Calu3 (cell line): ENCODE results near the gene NUDT10. TPM values are rescaled to one million over a fixed set of nuclear protein-coding genes. Genes with fewer than 3 reads are reported as not detected.
A peak's percentile ranks its signal among the peaks of the same experiment; 100 is the strongest.
"Not testable (repeated sequence)": the region's sequence is repeated elsewhere in the genome, so short reads cannot be mapped to it uniquely, and the experiment has no call there.

Source experiments
- Bru-seq: library from RNA; stranded (reverse); fragments of 400-500 nt; gene quantifications from one replicate; lab custom pipeline; 2021; lab: Mats Ljungman, UMichigan
- BruChase-seq, 2 experiments: library from RNA; stranded (reverse); fragments of 400-500 nt; gene quantifications; one replicate each; lab custom pipeline; 2021; lab: Mats Ljungman, UMichigan
- BruUV-seq: library from RNA; stranded (reverse); fragments of 400-500 nt; replicated peaks from 2 replicates; lab custom pipeline; 2021; lab: Mats Ljungman, UMichigan
- CTCF ChIA-PET: fragments of 300-600 bp; sonication (Branson Sonifier 250); formaldehyde crosslinking; loops from one replicate; lab custom pipeline; 2022; ENCODE audit warnings: antibody characterized with exemption; lab: Charles Lee
- DNase-seq: peaks from one replicate; pipeline ENCODE4 v3.0.0; 2022
- H3K27ac Mint-ChIP-seq: one replicate; pipeline ENCODE4 v1.8.0; 2022; ENCODE audit warnings: mixed read lengths; ENCODE audit not compliant: unreplicated experiment
- H3K27me3 Mint-ChIP-seq: one replicate; pipeline ENCODE4 v1.8.0; 2022; ENCODE audit warnings: mixed read lengths; ENCODE audit not compliant: unreplicated experiment
- H3K36me3 Mint-ChIP-seq: one replicate; pipeline ENCODE4 v1.8.0; 2022; ENCODE audit warnings: mild to moderate bottlenecking, moderate library complexity, mixed read lengths; ENCODE audit not compliant: insufficient read depth, unreplicated experiment
- H3K4me1 Mint-ChIP-seq: one replicate; pipeline ENCODE4 v1.8.0; 2022; ENCODE audit warnings: mild to moderate bottlenecking, low read depth, mixed read lengths; ENCODE audit not compliant: unreplicated experiment
- H3K4me3 Mint-ChIP-seq: one replicate; pipeline ENCODE4 v1.8.0; 2022; ENCODE audit warnings: mild to moderate bottlenecking, low read depth, moderate library complexity, mixed read lengths; ENCODE audit not compliant: unreplicated experiment
- H3K9me3 Mint-ChIP-seq: one replicate; pipeline ENCODE4 v1.8.0; 2022; ENCODE audit warnings: low read depth, mixed read lengths; ENCODE audit not compliant: unreplicated experiment
- intact Hi-C: fragments of 100-400 bp; cut with micrococcal nuclease; formaldehyde crosslinking; loops from one replicate; pipeline ENCODE4 v1.10.0; 2022; ENCODE audit not compliant: unreplicated experiment
- long read RNA-seq: library from polyadenylated mRNA; stranded (forward); transcript quantifications from one replicate; pipeline ENCODE4 v2.0.0, GENCODE V29; 2022
- total RNA-seq: library from RNA; stranded (reverse); gene quantifications from 2 replicates; pipeline ENCODE4 v1.2.3, GENCODE V29; 2022
- TF ChIP-seq, protein P1 (sequence below): fragments of 200-600 bp; IDR thresholded peaks from one replicate; pipeline ENCODE4 v1.8.0; 2022; ENCODE audit warnings: antibody characterized with exemption; ENCODE audit not compliant: unreplicated experiment

Gene NUDT10
- total RNA-seq = not detected in 2 replicates
- not detected for Bru-seq, nascent RNA
- BruChase-seq, experiment 1, labeled RNA remaining after a 6-hour chase = percentile 14 among the genes with signal in this experiment
- BruChase-seq, experiment 2, labeled RNA remaining after a 2-hour chase = not detected
- long read RNA-seq = 0 reads

GRCh38 chrX:51332188-51332942, at the start of gene NUDT10:
Gene NUDT10, plus strand, starts transcription at chrX:51332822. Its CDS starts 144 bp downstream, at chrX:51332966.
- no peaks in the 10 kb centered on the region for H3K36me3 Mint-ChIP-seq
- intact Hi-C loops = no loop called here
- TF ChIP-seq, protein P1, sequence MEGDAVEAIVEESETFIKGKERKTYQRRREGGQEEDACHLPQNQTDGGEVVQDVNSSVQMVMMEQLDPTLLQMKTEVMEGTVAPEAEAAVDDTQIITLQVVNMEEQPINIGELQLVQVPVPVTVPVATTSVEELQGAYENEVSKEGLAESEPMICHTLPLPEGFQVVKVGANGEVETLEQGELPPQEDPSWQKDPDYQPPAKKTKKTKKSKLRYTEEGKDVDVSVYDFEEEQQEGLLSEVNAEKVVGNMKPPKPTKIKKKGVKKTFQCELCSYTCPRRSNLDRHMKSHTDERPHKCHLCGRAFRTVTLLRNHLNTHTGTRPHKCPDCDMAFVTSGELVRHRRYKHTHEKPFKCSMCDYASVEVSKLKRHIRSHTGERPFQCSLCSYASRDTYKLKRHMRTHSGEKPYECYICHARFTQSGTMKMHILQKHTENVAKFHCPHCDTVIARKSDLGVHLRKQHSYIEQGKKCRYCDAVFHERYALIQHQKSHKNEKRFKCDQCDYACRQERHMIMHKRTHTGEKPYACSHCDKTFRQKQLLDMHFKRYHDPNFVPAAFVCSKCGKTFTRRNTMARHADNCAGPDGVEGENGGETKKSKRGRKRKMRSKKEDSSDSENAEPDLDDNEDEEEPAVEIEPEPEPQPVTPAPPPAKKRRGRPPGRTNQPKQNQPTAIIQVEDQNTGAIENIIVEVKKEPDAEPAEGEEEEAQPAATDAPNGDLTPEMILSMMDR = no peak
- no peaks in the 10 kb centered on the region for H3K9me3 Mint-ChIP-seq
- peaks cover 12% of the 10 kb centered on the region for H3K27me3 Mint-ChIP-seq
- no TSS peak for BruUV-seq
- no peak for DNase-seq
- CTCF ChIA-PET = no interaction called here
- no peaks in the 10 kb centered on the region for H3K4me1 Mint-ChIP-seq
- no peak within 1 kb of the TSS for H3K4me3 Mint-ChIP-seq
- no peak within 1 kb of the TSS for H3K27ac Mint-ChIP-seq

GRCh38 chrX:51292421-51292820, 40.2 kb upstream of the NUDT10 start:
- Mint-ChIP-seq H3K9me3 (peaks cover 7% of the 10 kb centered on the region), H3K27me3 (no peaks in the 10 kb centered on the region), H3K27ac (no peak overlapping the region), H3K36me3 (peaks cover 4% of the 10 kb centered on the region), H3K4me3 (no peak overlapping the region), H3K4me1 (no peaks in the 10 kb centered on the region)
- DNase-seq = no peak
- CTCF ChIA-PET = no interaction called here
- intact Hi-C loops = no loop called here
- no TSS peak for BruUV-seq
- TF ChIP-seq, protein P1 = no peak

DNA sequence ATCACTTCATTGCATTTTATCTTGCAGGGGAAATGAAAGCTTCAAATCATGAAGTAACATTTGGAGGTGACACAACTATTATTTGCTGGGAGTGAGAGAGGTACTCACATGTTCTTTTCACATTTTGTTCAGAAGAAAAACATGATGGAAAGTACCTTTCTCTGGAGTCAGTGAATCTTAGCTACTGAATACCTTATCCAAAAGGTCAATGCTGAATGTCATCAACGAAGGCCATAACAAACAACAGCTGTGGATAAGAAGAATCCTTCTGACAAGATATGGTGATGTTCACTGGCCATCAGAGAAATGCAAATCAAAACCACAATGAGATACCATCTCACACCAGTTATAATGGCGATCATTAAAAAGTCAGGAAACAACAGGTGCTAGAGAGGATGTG, 36.5 kb upstream of the NUDT10 start:
- TF ChIP-seq, protein P1 = no peak
- no peak overlapping the region for H3K27ac Mint-ChIP-seq
- H3K9me3 Mint-ChIP-seq = peaks cover 2% of the 10 kb centered on the region
- H3K4me3 Mint-ChIP-seq = no peak overlapping the region
- no peaks in the 10 kb centered on the region for H3K27me3 Mint-ChIP-seq
- CTCF ChIA-PET = no interaction called here
- no peak for DNase-seq
- H3K36me3 Mint-ChIP-seq = no peaks in the 10 kb centered on the region
- BruUV-seq = no TSS peak
- intact Hi-C loops = no loop called here
- H3K4me1 Mint-ChIP-seq = no peaks in the 10 kb centered on the region

DNA sequence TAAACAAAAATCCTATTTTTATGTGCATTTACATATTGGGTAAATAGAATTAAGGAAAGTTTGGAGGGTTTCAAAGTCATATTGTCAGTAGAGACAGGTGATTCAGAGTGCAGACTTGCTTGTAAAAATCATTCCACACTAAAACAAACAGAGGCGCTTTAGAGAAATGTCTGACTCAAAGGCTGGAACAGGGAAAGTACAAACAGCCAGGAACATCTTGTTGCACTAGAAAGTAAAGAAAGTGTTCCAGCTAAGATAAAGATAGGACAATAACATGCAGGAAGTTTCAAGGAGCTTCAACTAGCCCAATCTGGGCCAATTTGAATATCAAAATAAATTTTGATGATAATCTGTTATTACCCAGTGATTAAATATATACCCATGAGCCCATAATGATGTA, 16.4 kb upstream of the NUDT10 start:
- H3K27me3 Mint-ChIP-seq = peaks cover 21% of the 10 kb centered on the region
- CTCF ChIA-PET = no interaction called here

GRCh38 chrX:51332943-51333785, 542 bp downstream of the NUDT10 start:
- H3K27ac Mint-ChIP-seq, H3K36me3 Mint-ChIP-seq, H3K4me1 Mint-ChIP-seq, H3K9me3 Mint-ChIP-seq, DNase-seq, intact Hi-C loops, CTCF ChIA-PET, H3K27me3 Mint-ChIP-seq, H3K4me3 Mint-ChIP-seq, BruUV-seq: not testable (repeated sequence)

More for the DNA sequence above, 16.4 kb upstream of the NUDT10 start:
- H3K36me3 Mint-ChIP-seq = no peaks in the 10 kb centered on the region
- intact Hi-C loops = no loop called here
- no peak overlapping the region for H3K27ac Mint-ChIP-seq
- no peak overlapping the region for H3K4me3 Mint-ChIP-seq
- TF ChIP-seq, protein P1 = no peak
- H3K4me1 Mint-ChIP-seq = no peaks in the 10 kb centered on the region
- no TSS peak for BruUV-seq
- peaks cover 5% of the 10 kb centered on the region for H3K9me3 Mint-ChIP-seq
- no peak for DNase-seq
